HepG2 (cell line): ENCODE results near the gene JOSD2. TPM values are rescaled to one million over a fixed set of nuclear protein-coding genes. Genes with fewer than 3 reads are reported as not detected.

Source experiments
- ATAC-seq: fragments of 200-7000 bp; cut with Tn5 transposase; 3 replicates; pipeline ENCODE4 v1.9.1; 2020; ENCODE audit warnings: mild to moderate bottlenecking, moderate library complexity
- BruUV-seq: library from RNA; stranded (reverse); fragments of 400-500 nt; replicated peaks from 2 replicates; lab custom pipeline; 2021; lab: Mats Ljungman, UMichigan
- CTCF ChIA-PET: fragments of 300-600 bp; formaldehyde crosslinking; extraction: SDS; loops from one replicate; lab custom pipeline; 2021; ENCODE audit warnings: low total read pairs, inconsistent platforms, low intra/inter-chr PET ratio; lab: Yijun Ruan, JAX
- POLR2A ChIA-PET: fragments of 350-600 bp; sonication (Branson Sonifier 250); formaldehyde crosslinking; loops from one replicate; lab custom pipeline; 2020; ENCODE audit warnings: antibody characterized with exemption, inconsistent platforms; lab: Yijun Ruan, JAX
- DNase-seq: peaks from one replicate; pipeline ENCODE4 v3.0.0-alpha.2; 2015; ENCODE audit warnings: low spot score
- FAIRE-seq: peaks from 3 replicates; lab custom pipeline; 2011; peaks lifted over from hg19 to GRCh38; lab: Jason Lieb, UNC
- H2AFZ ChIP-seq: one replicate; pipeline ENCODE4 v1.6.1; 2011; ENCODE audit warnings: low read length, inconsistent platforms
- H3K27ac ChIP-seq: fragments of 300-600 bp; 3 replicates; pipeline ENCODE4 v1.8.0; 2011; ENCODE audit warnings: mixed run types, mild to moderate bottlenecking, mixed read lengths, low read length, inconsistent platforms; ENCODE audit not compliant: insufficient read depth; ENCODE audit errors: extremely low read length
- H3K27me3 ChIP-seq, 2 experiments: fragments of 200-600 bp in 1 of 2; 2 replicates in 1 of 2; 3 replicates in 1 of 2; pipeline versions ENCODE4 v1.6.0 to v1.8.0; 2011; ENCODE audit warnings: low read length in 2 of 2, mild to moderate bottlenecking in 2 of 2, moderate library complexity in 2 of 2, inconsistent platforms in 1 of 2; ENCODE audit not compliant: insufficient read depth in 2 of 2, control insufficient read depth in 1 of 2
- H3K36me3 ChIP-seq, 2 experiments: fragments of 200-600 bp in 1 of 2; replicated peaks in 1 of 2; 2 replicates in 1 of 2; 3 replicates in 1 of 2; pipeline versions ENCODE4 v1.5.1 to v1.8.0; 2011; ENCODE audit warnings: low read length in 2 of 2, inconsistent platforms in 1 of 2; ENCODE audit not compliant: insufficient read depth in 2 of 2, control insufficient read depth in 1 of 2
- H3K4me1 ChIP-seq: 2 replicates; pipeline ENCODE4 v1.5.1; 2012; ENCODE audit warnings: low read length, inconsistent platforms; ENCODE audit not compliant: insufficient read depth
- H3K4me2 ChIP-seq: 2 replicates; pipeline ENCODE4 v1.6.0; 2011; ENCODE audit warnings: low read depth, low read length, inconsistent platforms
- H3K4me3 ChIP-seq, 3 experiments: fragments of 200-600 bp in 1 of 3; sonication (generic), shearing (Covaris generic) in 1 of 3; replicated peaks in 1 of 3; 2 replicates each; pipeline ENCODE4 v1.5.1; 2011 to 2016; ENCODE audit warnings: low read length in 3 of 3, inconsistent platforms in 2 of 3, low read depth in 2 of 3, mild to moderate bottlenecking in 2 of 3, control low read depth in 1 of 3, mixed read lengths in 1 of 3; ENCODE audit not compliant: insufficient read depth in 1 of 3
- H3K79me2 ChIP-seq: one replicate; pipeline ENCODE4 v1.6.1; 2011; ENCODE audit warnings: low read length, inconsistent platforms; ENCODE audit not compliant: insufficient read depth
- H3K9ac ChIP-seq: 2 replicates; pipeline ENCODE4 v1.6.0; 2011; ENCODE audit warnings: mild to moderate bottlenecking, low read depth, low read length, inconsistent platforms; ENCODE audit not compliant: insufficient read depth
- H3K9me3 ChIP-seq: 2 replicates; pipeline ENCODE4 v1.5.1; 2012; ENCODE audit warnings: mild to moderate bottlenecking, low read length
- H4K20me1 ChIP-seq: 2 replicates; pipeline ENCODE4 v1.6.0; 2011; ENCODE audit warnings: inconsistent platforms, mild to moderate bottlenecking, low read length, moderate library complexity; ENCODE audit not compliant: insufficient read depth
- AKNA ChIP-seq: sonication (generic); formaldehyde crosslinking; IDR thresholded peaks from 2 replicates; pipeline ENCODE4 v1.4.0; 2020; ENCODE audit warnings: missing genetic modification reagents, borderline replicate concordance
- BRD4 ChIP-seq: sonication (generic); formaldehyde crosslinking; IDR thresholded peaks from 2 replicates; pipeline ENCODE4 v1.4.0; 2020; ENCODE audit warnings: missing genetic modification reagents
- KDM2A ChIP-seq: sonication (generic); formaldehyde crosslinking; IDR thresholded peaks from 2 replicates; pipeline ENCODE4 v1.4.0; 2020; ENCODE audit warnings: low read depth, missing genetic modification reagents, borderline replicate concordance
- MAX ChIP-seq: IDR thresholded peaks from 2 replicates; pipeline ENCODE4 v1.6.1; 2012; ENCODE audit warnings: inconsistent platforms
- MIER3 ChIP-seq: IDR thresholded peaks from 2 replicates; pipeline ENCODE4 v1.6.1; 2016; ENCODE audit warnings: missing compliant biosample characterization, borderline replicate concordance
- NFYC ChIP-seq: IDR thresholded peaks from 2 replicates; pipeline ENCODE4 v1.6.1; 2016; ENCODE audit warnings: missing genetic modification reagents, missing compliant biosample characterization
- SALL1 ChIP-seq: sonication (generic); formaldehyde crosslinking; IDR thresholded peaks from 2 replicates; pipeline ENCODE4 v1.8.0; 2022; ENCODE audit warnings: mild to moderate bottlenecking, missing genetic modification reagents
- SALL2 ChIP-seq: sonication (generic); formaldehyde crosslinking; IDR thresholded peaks from 2 replicates; pipeline ENCODE4 v1.8.1; 2023; ENCODE audit warnings: mild to moderate bottlenecking, missing genetic modification reagents, inconsistent platforms
- ZFP41 ChIP-seq: sonication (generic); formaldehyde crosslinking; IDR thresholded peaks from 2 replicates; pipeline ENCODE4 v1.4.0; 2020; ENCODE audit warnings: mild to moderate bottlenecking, missing genetic modification reagents, borderline replicate concordance
- ZFY ChIP-seq: sonication (generic); formaldehyde crosslinking; IDR thresholded peaks from 2 replicates; pipeline ENCODE4 v1.4.0; 2020; ENCODE audit warnings: missing genetic modification reagents
- ZNF878 ChIP-seq: sonication (generic); formaldehyde crosslinking; IDR thresholded peaks from 2 replicates; pipeline ENCODE4 v1.8.1; 2023; ENCODE audit warnings: mild to moderate bottlenecking, missing genetic modification reagents, moderate library complexity
- WGBS: methylation state at CpG from one replicate; pipeline ENCODE4 v1.1.6; 2017; ENCODE audit warnings: low lambda C conversion rate; 5-methylcytosine and 5-hydroxymethylcytosine counted together
- in situ Hi-C: cut with HindIII; loops from 2 replicates; pipeline ENCODE4 v1.10.0; 2017; ENCODE audit warnings: low pct_unique_long_range_greater_than_20kb; ENCODE audit not compliant: extremely low pct_ligation_motif_present
- intact Hi-C: fragments of 100-400 bp; cut with micrococcal nuclease; formaldehyde crosslinking; loops from one replicate; pipeline ENCODE4 v1.10.0; 2022; ENCODE audit not compliant: unreplicated experiment
- polyA plus RNA-seq, 8 experiments: library from polyadenylated mRNA; depleted of rRNA in 3 of 8; stranded (reverse) in 7 of 8; unstranded in 1 of 8; fragments of >200 nt; fragmentation: Illumina TruSeq in 4 of 8; extraction: Trizol in 4 of 8; gene quantifications; 2 replicates each; pipeline versions ENCODE4 v1.2.1 to v1.2.3, GENCODE V29; 2011 to 2016; ENCODE audit warnings: low read depth in 4 of 8, missing spikeins in 1 of 8, mixed read lengths in 1 of 8; ENCODE audit not compliant: insufficient read depth in 1 of 8
- total RNA-seq, 5 experiments: library from RNA; depleted of rRNA; stranded (reverse); fragments of >200 nt; fragmentation: Illumina TruSeq; extraction: Trizol; gene quantifications; 2 replicates each; pipeline ENCODE4 v1.2.3, GENCODE V29; 2016; ENCODE audit warnings: low read depth in 1 of 5
- TF ChIP-seq, protein P1 (sequence below): sonication (generic); formaldehyde crosslinking; IDR thresholded peaks from 2 replicates; pipeline ENCODE4 v1.4.0; 2020; ENCODE audit warnings: mild to moderate bottlenecking, missing genetic modification reagents
- TF ChIP-seq, protein P2 (sequence below): sonication (generic); formaldehyde crosslinking; IDR thresholded peaks from 2 replicates; pipeline ENCODE4 v1.4.0; 2020; ENCODE audit warnings: missing genetic modification reagents

JOSD2 gene
- total and polyA plus RNA-seq, 2 of the 13 experiments (the other 11 are each of a cell fraction or from before 2014, with no cell fraction given) = 2.0 to 4.1 TPM

DNA sequence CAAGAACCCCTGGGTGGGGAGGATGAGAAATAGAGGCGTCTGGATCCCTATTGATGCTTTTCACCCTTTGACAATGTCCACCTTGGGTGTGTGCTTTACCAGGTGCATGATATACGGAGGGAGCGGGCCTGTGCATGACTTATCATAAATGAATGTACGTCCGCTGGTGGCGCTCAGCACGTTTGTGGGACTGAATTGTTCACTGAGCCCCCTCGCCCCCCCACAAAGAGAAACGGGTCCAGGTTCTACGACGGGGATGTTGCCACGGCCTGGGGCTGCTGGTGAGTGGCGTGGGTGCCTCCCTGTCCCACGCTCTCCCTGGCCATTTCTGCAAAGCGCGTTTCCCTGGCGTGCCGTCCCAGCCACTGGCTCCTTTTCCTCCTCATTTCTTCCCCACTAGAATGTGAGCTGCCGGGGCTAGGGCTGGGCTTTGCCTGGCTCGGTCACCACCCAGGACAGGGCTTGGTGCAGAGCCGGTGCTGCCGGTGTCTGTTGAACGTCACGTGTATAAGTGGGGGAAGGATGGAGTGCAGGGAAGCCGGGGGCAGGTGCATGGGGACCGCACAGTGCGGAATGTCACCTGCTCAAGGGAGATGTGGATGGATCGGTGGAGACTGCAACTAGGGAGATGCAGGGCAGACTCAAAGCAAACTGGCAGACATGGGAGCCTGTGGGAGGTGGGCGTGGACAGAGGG is 35.7 kb upstream of the JOSD2 start:
- H2AFZ ChIP-seq = no peak overlapping the region
- FAIRE-seq = no peak
- no peaks in the 10 kb centered on the region for H3K9me3 ChIP-seq
- no peaks in the 10 kb centered on the region for H3K36me3 ChIP-seq
- CTCF ChIA-PET = no interaction called here
- H3K4me2 ChIP-seq = no peak overlapping the region
- H3K9ac ChIP-seq = no peak overlapping the region
- no peak overlapping the region for H3K4me3 ChIP-seq
- intact Hi-C loops = no loop called here
- H3K4me1 ChIP-seq = no peaks in the 10 kb centered on the region
- H3K27me3 ChIP-seq = peaks cover 3 to 37% of the 10 kb centered on the region in 2 experiments; a peak in 4 of 5 replicates
- in situ Hi-C loops = loop anchor here (10.0 kb wide), 1 partner anchor 238 kb away; no protein-coding TSS in a partner anchor
- no peaks in the 10 kb centered on the region for H3K79me2 ChIP-seq
- H4K20me1 ChIP-seq = no peaks in the 10 kb centered on the region
- no peak for DNase-seq
- no peak for ATAC-seq
- 40% methylated on average over 19 of the region's 29 CpGs for WGBS
- no TSS peak for BruUV-seq
- H3K27ac ChIP-seq = no peak overlapping the region
- TF ChIP-seq ZNF878 (CRISPR knock-in tag) = no peak
- TF ChIP-seq ZFP41 (CRISPR knock-in tag) = no peak
- TF ChIP-seq MAX = no peak
- no peak for TF ChIP-seq AKNA
- TF ChIP-seq, protein P1, sequence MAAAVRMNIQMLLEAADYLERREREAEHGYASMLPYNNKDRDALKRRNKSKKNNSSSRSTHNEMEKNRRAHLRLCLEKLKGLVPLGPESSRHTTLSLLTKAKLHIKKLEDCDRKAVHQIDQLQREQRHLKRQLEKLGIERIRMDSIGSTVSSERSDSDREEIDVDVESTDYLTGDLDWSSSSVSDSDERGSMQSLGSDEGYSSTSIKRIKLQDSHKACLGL (CRISPR knock-in tag) = no peak
- no peak for TF ChIP-seq ZFY (CRISPR knock-in tag)
- TF ChIP-seq, protein P2, sequence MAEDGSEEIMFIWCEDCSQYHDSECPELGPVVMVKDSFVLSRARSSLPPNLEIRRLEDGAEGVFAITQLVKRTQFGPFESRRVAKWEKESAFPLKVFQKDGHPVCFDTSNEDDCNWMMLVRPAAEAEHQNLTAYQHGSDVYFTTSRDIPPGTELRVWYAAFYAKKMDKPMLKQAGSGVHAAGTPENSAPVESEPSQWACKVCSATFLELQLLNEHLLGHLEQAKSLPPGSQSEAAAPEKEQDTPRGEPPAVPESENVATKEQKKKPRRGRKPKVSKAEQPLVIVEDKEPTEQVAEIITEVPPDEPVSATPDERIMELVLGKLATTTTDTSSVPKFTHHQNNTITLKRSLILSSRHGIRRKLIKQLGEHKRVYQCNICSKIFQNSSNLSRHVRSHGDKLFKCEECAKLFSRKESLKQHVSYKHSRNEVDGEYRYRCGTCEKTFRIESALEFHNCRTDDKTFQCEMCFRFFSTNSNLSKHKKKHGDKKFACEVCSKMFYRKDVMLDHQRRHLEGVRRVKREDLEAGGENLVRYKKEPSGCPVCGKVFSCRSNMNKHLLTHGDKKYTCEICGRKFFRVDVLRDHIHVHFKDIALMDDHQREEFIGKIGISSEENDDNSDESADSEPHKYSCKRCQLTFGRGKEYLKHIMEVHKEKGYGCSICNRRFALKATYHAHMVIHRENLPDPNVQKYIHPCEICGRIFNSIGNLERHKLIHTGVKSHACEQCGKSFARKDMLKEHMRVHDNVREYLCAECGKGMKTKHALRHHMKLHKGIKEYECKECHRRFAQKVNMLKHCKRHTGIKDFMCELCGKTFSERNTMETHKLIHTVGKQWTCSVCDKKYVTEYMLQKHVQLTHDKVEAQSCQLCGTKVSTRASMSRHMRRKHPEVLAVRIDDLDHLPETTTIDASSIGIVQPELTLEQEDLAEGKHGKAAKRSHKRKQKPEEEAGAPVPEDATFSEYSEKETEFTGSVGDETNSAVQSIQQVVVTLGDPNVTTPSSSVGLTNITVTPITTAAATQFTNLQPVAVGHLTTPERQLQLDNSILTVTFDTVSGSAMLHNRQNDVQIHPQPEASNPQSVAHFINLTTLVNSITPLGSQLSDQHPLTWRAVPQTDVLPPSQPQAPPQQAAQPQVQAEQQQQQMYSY (CRISPR knock-in tag) = no peak
- no peak for TF ChIP-seq MIER3
- TF ChIP-seq NFYC = no peak
- no peak for TF ChIP-seq BRD4
- no peak for TF ChIP-seq KDM2A (CRISPR knock-in tag)
- TF ChIP-seq SALL1 (CRISPR knock-in tag) = no peak
- no peak for TF ChIP-seq SALL2 (CRISPR knock-in tag)
- TF ChIP-seq, all 625 proteins: peak for 0
- POLR2A ChIA-PET = no interaction called here
